ENCODE data around the gene TMEM178B.
"Not testable (repeated sequence)": the region's sequence is repeated elsewhere in the genome, so short reads cannot be mapped to it uniquely, and the experiment has no call there.

TMEM178B gene

GRCh38 chr7:141323826-141324225 lies 250.0 kb downstream of the TMEM178B start:
- no peak for DNase-seq

GRCh38 chr7:141324870-141325269 lies 251.0 kb downstream of the TMEM178B start:
- DNase-seq, result no peak

- DNase-seq, result no peak
Measured at GRCh38 chr7:141325275-141325674, 251.4 kb downstream of the TMEM178B start.

GRCh38 chr7:141328290-141328689 lies 254.4 kb downstream of the TMEM178B start:
- no peak for DNase-seq

GRCh38 chr7:141330285-141330684 lies 256.4 kb downstream of the TMEM178B start:
- DNase-seq, result not testable (repeated sequence)

GRCh38 chr7:141333459-141333858 lies 259.6 kb downstream of the TMEM178B start:
- DNase-seq, result no peak

GRCh38 chr7:141335164-141335563 lies 261.3 kb downstream of the TMEM178B start:
- no peak for DNase-seq

- DNase-seq, result no peak
Measured at GRCh38 chr7:141339603-141340002, 265.7 kb downstream of the TMEM178B start.

GRCh38 chr7:141340991-141341390 lies 267.1 kb downstream of the TMEM178B start:
- no peak for DNase-seq

GRCh38 chr7:141342621-141343408 lies 269.0 kb downstream of the TMEM178B start:
- DNase-seq, result no peak

- no peak for DNase-seq
Measured at GRCh38 chr7:141344153-141344935, 270.5 kb downstream of the TMEM178B start.

- no peak for DNase-seq
Measured at GRCh38 chr7:141348728-141349127, 274.9 kb downstream of the TMEM178B start.

- no peak for DNase-seq
Measured at GRCh38 chr7:141349338-141349737, 275.5 kb downstream of the TMEM178B start.

GRCh38 chr7:141349804-141350203 lies 275.9 kb downstream of the TMEM178B start:
- no peak for DNase-seq

- DNase-seq, result no peak
Measured at GRCh38 chr7:141351175-141351574, 277.3 kb downstream of the TMEM178B start.

- DNase-seq, result no peak
Measured at GRCh38 chr7:141352955-141353354, 279.1 kb downstream of the TMEM178B start.

GRCh38 chr7:141354251-141354650 lies 280.4 kb downstream of the TMEM178B start:
- DNase-seq, result peak; percentile 33

GRCh38 chr7:141355032-141355431 lies 281.2 kb downstream of the TMEM178B start:
- DNase-seq, result peak; percentile 1

- DNase-seq, result no peak
Measured at GRCh38 chr7:141356161-141356560, 282.3 kb downstream of the TMEM178B start.

- DNase-seq, result no peak
Measured at GRCh38 chr7:141358386-141358785, 284.5 kb downstream of the TMEM178B start.

- no peak for DNase-seq
Measured at GRCh38 chr7:141359262-141359661, 285.4 kb downstream of the TMEM178B start.

GRCh38 chr7:141359740-141360415 lies 286.0 kb downstream of the TMEM178B start:
- DNase-seq, result no peak

- DNase-seq, result no peak
Measured at GRCh38 chr7:141360416-141360760, 286.5 kb downstream of the TMEM178B start.

GRCh38 chr7:141360803-141361202 lies 286.9 kb downstream of the TMEM178B start:
- DNase-seq, result no peak
